Brain microvascular endothelial cell (primary cell): ENCODE results near the gene SLC51B.

ENCODE experiments used
- DNase-seq: peaks from one replicate; pipeline ENCODE4 v3.0.0-alpha.2; 2020
- H3K27ac ChIP-seq: fragments of 250-450 bp; sonication (Bioruptor Pico); 2 replicates; pipeline ENCODE4 v1.5.1; 2020; ENCODE audit warnings: mild to moderate bottlenecking, moderate library complexity
- H3K27me3 ChIP-seq: fragments of 250-450 bp; sonication (Bioruptor Pico); replicated peaks from 2 replicates; pipeline ENCODE4 v1.5.1; 2020; ENCODE audit warnings: mild to moderate bottlenecking
- H3K36me3 ChIP-seq: fragments of 250-450 bp; sonication (Bioruptor Pico); replicated peaks from 2 replicates; pipeline ENCODE4 v1.5.1; 2020; ENCODE audit warnings: mild to moderate bottlenecking
- H3K4me3 ChIP-seq: 2 replicates; pipeline ENCODE4 v1.5.1; 2011; ENCODE audit warnings: low read depth, mild to moderate bottlenecking, control low read depth, low read length, moderate library complexity
- CTCF ChIP-seq: IDR thresholded peaks from 2 replicates; pipeline ENCODE4 v1.5.1; 2011; ENCODE audit warnings: low read depth, mild to moderate bottlenecking, moderate library complexity, low read length, control low read depth, inconsistent platforms; ENCODE audit errors: missing control alignments
- in situ Hi-C: cut with HindIII; loops from 2 replicates; pipeline ENCODE4 v1.10.0; 2017; ENCODE audit warnings: low sequenced_read_pairs, low pct_ligation_motif_present

The SLC51B gene

DNA sequence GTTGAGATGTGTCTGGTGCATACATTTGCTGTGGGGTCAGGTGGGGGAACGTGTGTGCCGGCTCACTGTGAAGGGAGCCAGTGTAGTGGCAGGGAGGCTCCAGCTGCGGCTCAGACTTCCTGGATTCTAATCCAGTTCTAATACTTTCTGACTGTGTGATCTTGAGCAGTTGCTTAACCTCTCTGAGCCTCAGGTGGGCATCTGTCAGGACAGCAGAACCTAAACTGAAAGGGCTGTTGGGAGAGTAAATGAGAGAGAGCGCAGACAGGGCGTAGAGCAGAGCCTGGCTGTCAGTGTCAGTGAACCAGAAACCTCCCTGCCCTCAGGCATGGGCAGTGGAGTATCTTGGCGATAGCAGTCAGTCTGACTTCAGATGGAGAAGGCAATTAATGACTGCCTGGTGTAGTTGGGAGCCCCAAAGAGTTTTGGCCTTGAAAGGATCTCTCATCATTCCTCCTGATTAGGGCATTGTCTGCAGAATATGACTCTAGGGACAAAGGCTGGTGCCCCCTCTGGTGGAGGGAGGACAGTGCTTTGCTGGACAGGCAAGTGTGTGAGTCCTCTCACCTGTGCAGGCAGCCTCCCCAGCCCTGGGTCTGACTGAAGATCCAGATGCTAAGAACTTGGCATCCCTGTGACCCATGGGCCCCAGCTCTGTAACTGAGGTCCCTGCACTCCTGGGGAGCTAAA lies 40.9 kb downstream of the SLC51B start:
- Histone ChIP-seq H3K36me3 (no peaks in the 10 kb centered on the region), H3K27ac (no peak overlapping the region), H3K27me3 (no peaks in the 10 kb centered on the region), H3K4me3 (no peak overlapping the region)
- peak; percentile 15 for DNase-seq
- TF ChIP-seq CTCF, result peak; percentile 77
- in situ Hi-C loops, result no loop called here

DNA sequence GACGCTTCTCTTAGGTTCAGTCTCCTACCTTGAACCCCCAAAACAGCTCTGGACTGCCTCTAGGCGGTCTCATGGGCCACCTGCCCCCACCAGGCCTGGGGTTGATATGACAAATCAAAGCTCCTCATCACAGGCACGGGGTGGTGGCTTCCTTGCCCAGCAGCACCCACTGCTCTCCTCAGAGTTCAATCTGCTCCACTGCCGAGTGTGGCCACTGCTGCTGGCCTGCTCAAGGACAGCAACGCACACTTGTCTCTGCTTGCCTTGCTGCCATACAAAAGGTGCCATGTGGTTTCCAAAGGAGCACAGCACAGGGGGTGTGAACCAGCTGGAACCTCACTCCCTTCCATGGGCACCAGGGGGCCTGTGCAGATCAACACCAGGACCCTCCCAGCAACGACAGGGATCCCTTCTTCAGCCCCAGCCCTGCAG lies 41.5 kb downstream of the SLC51B start:
- Histone ChIP-seq H3K27me3 (no peaks in the 10 kb centered on the region), H3K36me3 (no peaks in the 10 kb centered on the region), H3K4me3 (no peak overlapping the region), H3K27ac (no peak overlapping the region)
- peak; percentile 7 for DNase-seq
- in situ Hi-C loops, result no loop called here
- TF ChIP-seq CTCF, result peak; percentile 58

DNA sequence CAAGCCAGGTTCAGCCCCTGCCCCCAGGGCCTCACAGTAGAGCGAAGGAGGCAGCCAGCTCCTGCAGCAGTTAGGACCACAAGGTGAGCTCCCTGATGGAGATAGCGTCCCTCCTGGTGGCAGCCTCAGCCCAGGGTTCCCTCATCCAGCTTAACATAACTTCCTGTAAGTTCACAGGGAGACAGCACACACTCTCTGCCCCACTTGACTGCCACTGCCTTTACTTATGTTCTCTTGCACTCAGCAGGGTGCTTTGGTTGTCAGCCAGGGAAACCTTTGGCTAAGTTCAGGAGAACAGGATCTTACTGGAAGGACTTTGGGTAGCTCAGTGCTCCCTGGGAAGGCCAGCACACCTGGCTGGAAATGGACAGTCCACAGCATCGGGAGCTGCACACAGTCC lies 42.2 kb downstream of the SLC51B start:
- H3K36me3 ChIP-seq, result no peaks in the 10 kb centered on the region
- in situ Hi-C loops, result no loop called here

GRCh38 chr15:65087873-65088642 lies 42.9 kb downstream of the SLC51B start:
- no peak for TF ChIP-seq CTCF
- no peak for DNase-seq
- in situ Hi-C loops, result no loop called here
- H3K36me3 ChIP-seq, result no peaks in the 10 kb centered on the region
- H3K4me3 ChIP-seq, result no peak overlapping the region
- no peaks in the 10 kb centered on the region for H3K27me3 ChIP-seq
- no peak overlapping the region for H3K27ac ChIP-seq

More for the DNA sequence above, 42.2 kb downstream of the SLC51B start:
- Histone ChIP-seq H3K4me3 (no peak overlapping the region), H3K27ac (no peak overlapping the region), H3K27me3 (no peaks in the 10 kb centered on the region)
- DNase-seq, result no peak
- no peak for TF ChIP-seq CTCF

GRCh38 chr15:65088643-65089021 lies 43.4 kb downstream of the SLC51B start:
- H3K36me3 ChIP-seq, result no peaks in the 10 kb centered on the region
- no peak overlapping the region for H3K4me3 ChIP-seq
- no peak for DNase-seq
- in situ Hi-C loops, result no loop called here
- no peak for TF ChIP-seq CTCF
- H3K27ac ChIP-seq, result no peak overlapping the region
- no peaks in the 10 kb centered on the region for H3K27me3 ChIP-seq
